Mesodermal cell (in vitro differentiated cells): ENCODE measurements around the gene PPIL1.
A peak's percentile ranks its signal among the peaks of the same experiment; 100 is the strongest.

Source experiments
- H3K27ac ChIP-seq: 2 replicates; pipeline ENCODE4 v1.7.0; 2013; ENCODE audit warnings: mild to moderate bottlenecking, low read depth, low read length, moderate library complexity; ENCODE audit not compliant: severe bottlenecking
- H3K36me3 ChIP-seq: 2 replicates; pipeline ENCODE4 v1.7.1; 2013; ENCODE audit warnings: mild to moderate bottlenecking, low read length, moderate library complexity; ENCODE audit not compliant: control insufficient read depth, insufficient read depth
- H3K4me1 ChIP-seq: one replicate; pipeline ENCODE4 v1.7.1; 2013; ENCODE audit warnings: mild to moderate bottlenecking, low read length; ENCODE audit not compliant: insufficient read depth, control insufficient read depth, poor library complexity, severe bottlenecking
- H3K4me3 ChIP-seq: 2 replicates; pipeline ENCODE4 v1.7.0; 2013; ENCODE audit warnings: low read length, control low read depth, mild to moderate bottlenecking; ENCODE audit not compliant: insufficient read depth, poor library complexity, severe bottlenecking; ENCODE audit errors: extremely low read depth
- H3K9me3 ChIP-seq: 2 replicates; pipeline ENCODE4 v1.7.1; 2013; ENCODE audit warnings: mild to moderate bottlenecking, low read length, moderate library complexity; ENCODE audit not compliant: control insufficient read depth
- WGBS, 2 experiments: methylation state at CpG; one replicate each; pipeline ENCODE4 v1.1.5; 2013; ENCODE audit warnings: missing lambda C conversion rate in 2 of 2; ENCODE audit not compliant: insufficient coverage in 2 of 2; 5-methylcytosine and 5-hydroxymethylcytosine counted together

The PPIL1 gene

GRCh38 chr6:36833182-36833789, 41.3 kb downstream of the PPIL1 start:
- no peaks in the 10 kb centered on the region for H3K36me3 ChIP-seq
- H3K9me3 ChIP-seq: no peaks in the 10 kb centered on the region
- WGBS, 2 experiments: 93 to 95% methylated on average over 3 to 6 of the region's 7 CpGs
- no peak overlapping the region for H3K4me3 ChIP-seq
- H3K4me1 ChIP-seq: no peaks in the 10 kb centered on the region
- no peak overlapping the region for H3K27ac ChIP-seq

- Histone ChIP-seq H3K4me1 (peaks cover 9% of the 10 kb centered on the region), H3K4me3 (no peak overlapping the region), H3K9me3 (no peaks in the 10 kb centered on the region), H3K36me3 (no peaks in the 10 kb centered on the region), H3K27ac (no peak overlapping the region)
- 90 to 93% methylated on average over 3 to 5 of the region's 5 CpGs for WGBS, 2 experiments
Observed at GRCh38 chr6:36832313-36832712, 42.3 kb downstream of the PPIL1 start.

DNA sequence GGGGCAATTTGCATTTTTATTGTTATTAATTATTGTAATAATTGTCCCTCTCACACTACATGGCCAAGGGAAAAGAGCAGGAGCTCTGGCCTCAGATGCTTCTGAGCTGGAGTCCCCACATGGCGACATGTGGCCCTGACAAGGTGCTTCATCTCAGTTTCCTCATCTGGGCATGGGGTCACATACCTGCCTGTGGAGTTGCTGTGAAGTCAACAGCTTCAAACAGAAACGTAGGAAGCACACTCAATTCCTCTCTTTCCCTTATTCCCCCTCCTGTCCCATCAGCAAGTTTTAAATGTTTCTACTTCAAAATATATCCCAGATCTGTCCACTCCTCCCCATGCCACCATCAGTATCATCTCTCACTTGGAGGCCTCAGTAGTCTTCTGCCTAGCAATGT, 44.0 kb downstream of the PPIL1 start:
- H3K4me1 ChIP-seq: peaks cover 26% of the 10 kb centered on the region
- no peak overlapping the region for H3K4me3 ChIP-seq
- WGBS, 2 experiments: 83 to 86% methylated on average over 2 of the region's 2 CpGs
- H3K36me3 ChIP-seq: no peaks in the 10 kb centered on the region
- no peak overlapping the region for H3K27ac ChIP-seq
- no peaks in the 10 kb centered on the region for H3K9me3 ChIP-seq

GRCh38 chr6:36829919-36830544, 44.6 kb downstream of the PPIL1 start:
- no peaks in the 10 kb centered on the region for H3K9me3 ChIP-seq
- no peaks in the 10 kb centered on the region for H3K36me3 ChIP-seq
- no peak overlapping the region for H3K4me3 ChIP-seq
- H3K4me1 ChIP-seq: peaks cover 30% of the 10 kb centered on the region
- H3K27ac ChIP-seq: no peak overlapping the region
- WGBS, 2 experiments: 68 to 93% methylated on average over 5 to 10 of the region's 11 CpGs

DNA sequence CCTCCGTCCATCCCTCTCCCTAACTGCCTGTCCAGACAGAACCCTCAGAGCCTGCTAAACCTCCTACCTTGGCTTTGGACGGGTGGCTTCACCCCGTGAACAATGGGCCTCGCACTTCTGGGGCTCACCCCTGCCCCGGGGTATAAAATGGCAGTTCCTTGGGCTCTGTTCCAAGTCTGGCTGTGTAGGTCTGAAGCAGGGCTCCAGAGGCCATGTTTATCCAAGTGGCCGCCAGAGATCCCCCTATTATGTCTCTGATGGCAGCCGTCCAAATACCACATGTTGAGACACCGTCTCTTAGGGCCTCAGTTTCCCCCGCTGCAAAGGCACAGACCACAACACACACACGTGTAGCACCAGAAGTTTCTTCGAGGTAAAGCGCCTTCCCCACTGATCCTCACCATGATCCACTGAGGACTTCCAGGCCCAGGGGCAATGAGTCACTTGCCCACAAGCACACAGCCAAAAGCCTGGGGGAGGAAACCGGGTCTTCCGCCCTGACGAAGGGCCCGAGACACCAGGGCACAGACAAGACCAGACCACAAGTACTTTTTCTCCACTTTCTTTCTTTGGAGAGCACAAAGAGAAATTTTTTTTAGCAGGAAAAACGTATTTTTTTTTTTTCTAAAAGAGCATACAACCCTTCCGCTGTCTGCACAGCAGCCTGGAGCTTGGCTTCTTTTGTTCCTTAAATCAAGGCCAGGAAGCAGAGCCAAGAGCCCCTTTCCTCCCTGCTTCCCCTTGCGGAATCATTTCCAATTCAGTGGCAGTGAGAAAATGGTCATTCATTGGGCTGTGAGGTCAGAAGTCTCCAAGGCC, 47.1 kb downstream of the PPIL1 start:
- Histone ChIP-seq H3K36me3 (no peaks in the 10 kb centered on the region), H3K4me1 (peaks cover 31% of the 10 kb centered on the region), H3K27ac (peak overlapping the region; percentile 55), H3K4me3 (no peak overlapping the region), H3K9me3 (no peaks in the 10 kb centered on the region)
- whole genome bisulfite sequencing, 2 experiments: 82 to 95% methylated on average over 11 to 13 of the region's 19 CpGs

- Histone ChIP-seq H3K4me3 (no peak overlapping the region), H3K27ac (no peak overlapping the region), H3K9me3 (no peaks in the 10 kb centered on the region), H3K36me3 (no peaks in the 10 kb centered on the region), H3K4me1 (peaks cover 38% of the 10 kb centered on the region)
- 90 to 94% methylated on average over 19 of the region's 19 CpGs for WGBS, 2 experiments
Observed at GRCh38 chr6:36826520-36827227, 47.9 kb downstream of the PPIL1 start.

GRCh38 chr6:36825994-36826393, 48.6 kb downstream of the PPIL1 start:
- no peak overlapping the region for H3K27ac ChIP-seq
- H3K4me1 ChIP-seq: peaks cover 45% of the 10 kb centered on the region
- no peak overlapping the region for H3K4me3 ChIP-seq
- 81 to 94% methylated on average over 4 to 8 of the region's 8 CpGs for WGBS, 2 experiments
- H3K36me3 ChIP-seq: no peaks in the 10 kb centered on the region
- no peaks in the 10 kb centered on the region for H3K9me3 ChIP-seq

DNA sequence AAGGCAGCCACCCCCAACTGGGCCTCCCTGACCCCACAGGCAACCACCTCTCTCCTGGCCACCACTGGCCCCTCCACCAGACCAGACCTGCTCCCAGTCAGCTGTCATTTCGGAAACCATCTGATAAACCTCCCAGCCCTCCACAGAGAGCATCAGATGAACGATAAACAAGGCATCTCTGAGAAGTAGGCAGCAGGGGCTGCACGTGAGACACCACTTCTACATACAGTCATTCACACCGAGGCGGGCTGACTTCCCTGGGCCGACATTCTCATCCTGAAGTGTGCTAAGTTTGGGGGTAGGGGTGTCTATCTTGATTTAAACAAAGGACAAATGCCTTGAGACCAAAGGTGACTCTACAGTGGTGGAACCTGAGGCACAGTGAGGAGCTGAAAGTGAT, 49.2 kb downstream of the PPIL1 start:
- Histone ChIP-seq H3K4me3 (no peak overlapping the region), H3K27ac (no peak overlapping the region), H3K36me3 (no peaks in the 10 kb centered on the region), H3K9me3 (no peaks in the 10 kb centered on the region), H3K4me1 (peaks cover 46% of the 10 kb centered on the region)
- 82 to 85% methylated on average over 1 to 5 of the region's 6 CpGs for WGBS, 2 experiments

- no peaks in the 10 kb centered on the region for H3K9me3 ChIP-seq
- no peak overlapping the region for H3K4me3 ChIP-seq
- no peak overlapping the region for H3K27ac ChIP-seq
- peaks cover 52% of the 10 kb centered on the region for H3K4me1 ChIP-seq
- WGBS, 2 experiments: 86 to 92% methylated on average over 5 to 7 of the region's 7 CpGs
- H3K36me3 ChIP-seq: no peaks in the 10 kb centered on the region
Observed at GRCh38 chr6:36824253-36824652, 50.4 kb downstream of the PPIL1 start.

DNA sequence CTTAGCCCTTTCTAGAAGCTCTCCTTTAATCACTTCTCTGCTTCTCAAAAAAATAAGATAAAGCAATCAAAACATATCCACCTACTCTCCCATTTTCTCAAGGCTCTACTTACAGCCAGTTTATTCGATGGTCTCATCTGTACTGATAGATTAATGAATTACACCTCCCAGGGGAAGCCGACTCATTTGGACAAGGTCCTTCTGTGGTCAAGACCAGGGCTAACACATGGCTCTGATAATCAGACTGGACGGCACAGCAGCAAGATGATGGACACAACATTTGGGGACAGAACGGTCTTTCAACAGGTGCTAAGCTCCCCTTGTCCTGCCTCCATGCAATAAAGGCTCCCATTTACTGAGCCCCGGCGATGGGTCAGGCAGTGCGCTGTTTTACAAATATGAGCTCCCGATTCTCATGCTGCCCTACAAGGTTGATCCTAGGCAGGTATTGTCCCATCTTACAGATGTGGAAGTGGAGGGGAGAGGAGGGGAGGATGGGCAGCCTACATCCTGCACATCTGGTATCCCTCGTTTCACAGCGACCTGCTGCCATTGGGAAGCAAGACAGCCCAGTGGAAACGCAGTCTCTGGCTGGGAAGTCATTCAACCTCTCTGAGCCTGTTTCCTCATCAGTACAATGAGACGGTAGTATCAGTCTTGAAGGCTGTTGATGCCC, 51.0 kb downstream of the PPIL1 start:
- Histone ChIP-seq H3K4me3 (no peak overlapping the region), H3K27ac (no peak overlapping the region), H3K9me3 (no peaks in the 10 kb centered on the region), H3K36me3 (no peaks in the 10 kb centered on the region), H3K4me1 (peaks cover 52% of the 10 kb centered on the region)
- 92 to 98% methylated on average over 11 to 12 of the region's 12 CpGs for whole genome bisulfite sequencing, 2 experiments
